GM10266 (cell line): ENCODE data around the gene CAPS.
"Not testable (repeated sequence)": the region's sequence is repeated elsewhere in the genome, so short reads cannot be mapped to it uniquely, and the experiment has no call there.

ENCODE experiments used
- DNase-seq: peaks from one replicate; pipeline ENCODE4 v3.0.0; 2012; ENCODE audit errors: extremely low spot score
- TF ChIP-seq, protein P1 (sequence below): IDR thresholded peaks from 2 replicates; pipeline ENCODE4 v1.5.1; 2012; ENCODE audit warnings: mild to moderate bottlenecking, low read depth; ENCODE audit not compliant: control insufficient read depth, insufficient read depth; ENCODE audit errors: missing control alignments

CAPS gene

DNA sequence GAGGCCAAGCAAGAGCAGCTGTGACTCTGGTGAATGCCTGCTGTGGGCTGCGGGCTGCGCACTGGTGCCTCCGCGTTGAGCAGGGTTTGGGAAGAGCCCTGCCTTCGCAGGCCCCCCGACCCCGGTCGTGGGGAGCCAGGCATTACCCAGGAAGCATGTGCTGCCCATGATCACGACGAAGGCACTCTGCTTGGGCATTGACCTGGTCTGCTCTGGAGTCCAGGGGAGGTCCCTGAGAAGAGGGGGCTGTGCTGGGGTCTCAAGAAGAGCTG, 44.7 kb downstream of the CAPS start:
- no peak for DNase-seq
- TF ChIP-seq, protein P1, sequence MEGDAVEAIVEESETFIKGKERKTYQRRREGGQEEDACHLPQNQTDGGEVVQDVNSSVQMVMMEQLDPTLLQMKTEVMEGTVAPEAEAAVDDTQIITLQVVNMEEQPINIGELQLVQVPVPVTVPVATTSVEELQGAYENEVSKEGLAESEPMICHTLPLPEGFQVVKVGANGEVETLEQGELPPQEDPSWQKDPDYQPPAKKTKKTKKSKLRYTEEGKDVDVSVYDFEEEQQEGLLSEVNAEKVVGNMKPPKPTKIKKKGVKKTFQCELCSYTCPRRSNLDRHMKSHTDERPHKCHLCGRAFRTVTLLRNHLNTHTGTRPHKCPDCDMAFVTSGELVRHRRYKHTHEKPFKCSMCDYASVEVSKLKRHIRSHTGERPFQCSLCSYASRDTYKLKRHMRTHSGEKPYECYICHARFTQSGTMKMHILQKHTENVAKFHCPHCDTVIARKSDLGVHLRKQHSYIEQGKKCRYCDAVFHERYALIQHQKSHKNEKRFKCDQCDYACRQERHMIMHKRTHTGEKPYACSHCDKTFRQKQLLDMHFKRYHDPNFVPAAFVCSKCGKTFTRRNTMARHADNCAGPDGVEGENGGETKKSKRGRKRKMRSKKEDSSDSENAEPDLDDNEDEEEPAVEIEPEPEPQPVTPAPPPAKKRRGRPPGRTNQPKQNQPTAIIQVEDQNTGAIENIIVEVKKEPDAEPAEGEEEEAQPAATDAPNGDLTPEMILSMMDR: no peak

DNA sequence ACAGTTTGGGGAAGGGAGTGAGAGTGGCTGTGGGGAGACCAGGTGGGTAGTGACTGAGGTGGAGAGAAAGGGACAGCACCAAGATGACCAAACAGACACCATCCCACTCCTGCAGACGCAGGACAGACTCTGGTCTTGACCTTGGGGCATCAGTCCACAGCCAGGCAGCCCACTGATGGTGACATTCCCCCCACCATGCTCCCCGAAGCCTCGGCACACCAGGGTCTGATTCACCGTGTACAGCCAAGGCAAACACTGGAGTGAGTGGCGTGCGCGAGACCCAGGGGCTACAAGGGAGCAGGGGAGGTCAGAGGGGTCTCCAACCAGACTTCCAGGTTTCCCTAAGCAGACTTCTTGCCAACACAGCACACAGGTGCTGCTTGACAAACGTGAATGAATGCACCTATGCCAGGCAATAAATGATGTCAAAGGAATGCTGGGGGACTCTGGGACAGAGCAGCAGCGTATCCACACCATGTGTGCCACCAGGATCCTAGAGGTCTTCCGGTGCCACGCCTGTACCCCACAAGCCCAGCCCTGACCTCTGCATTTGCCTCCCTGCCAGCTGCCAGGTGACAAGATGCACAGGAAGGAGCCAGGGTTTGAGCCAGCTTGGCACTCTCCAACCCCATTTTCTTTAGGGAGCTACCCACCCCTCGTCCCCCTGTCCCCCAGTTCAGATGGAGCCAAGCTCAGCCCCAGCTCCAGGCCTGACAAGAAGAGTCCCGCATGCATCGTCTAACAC, 45.4 kb downstream of the CAPS start:
- DNase-seq: no peak
- TF ChIP-seq, protein P1: no peak

DNA sequence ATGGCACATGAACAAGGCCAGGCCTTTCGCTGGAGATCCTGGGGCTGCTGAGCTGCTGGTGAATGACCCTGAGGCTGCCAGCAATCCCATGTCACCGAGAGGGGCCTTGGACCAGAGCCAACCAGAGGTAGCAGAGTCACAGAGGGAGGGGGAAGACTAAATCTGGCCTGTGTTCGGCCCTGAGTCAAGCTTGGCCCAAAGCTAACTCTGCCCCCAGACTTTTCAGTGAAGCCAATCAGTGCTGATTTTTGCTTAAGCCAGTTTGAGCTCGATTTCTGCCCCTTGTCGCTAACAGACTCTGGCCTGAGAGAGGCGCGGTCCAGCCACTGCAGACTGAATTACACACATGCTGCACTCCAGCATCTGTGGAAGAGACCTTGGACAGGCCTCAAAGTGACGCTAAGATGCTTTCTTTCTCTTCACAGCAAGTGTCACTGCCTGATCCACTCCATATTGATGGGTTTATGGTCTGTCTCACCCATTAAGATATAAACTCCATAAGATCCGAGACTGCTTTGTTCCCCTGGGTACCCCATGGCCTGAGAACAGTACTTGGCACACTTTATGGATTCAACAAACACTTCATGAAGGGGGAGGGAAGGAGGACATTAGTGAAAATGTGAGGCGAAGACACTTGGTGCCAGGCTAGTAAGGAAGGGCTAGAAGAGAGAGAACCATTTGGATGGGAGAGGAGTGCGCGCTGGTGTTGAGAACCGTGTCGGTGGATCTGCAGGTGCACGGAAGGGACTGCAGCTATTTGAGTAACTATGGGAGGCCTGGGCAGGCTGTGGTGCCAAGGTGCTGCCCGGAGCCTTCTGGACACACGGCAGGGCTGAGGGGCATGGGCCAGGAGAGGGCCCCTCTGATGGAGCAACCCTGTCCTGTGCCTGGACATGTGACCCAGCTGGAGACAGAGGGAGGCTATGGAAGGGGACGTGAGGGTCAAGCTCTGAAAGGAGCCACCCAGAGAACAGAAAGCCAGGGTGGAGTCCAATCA, 46.2 kb downstream of the CAPS start:
- DNase-seq: no peak
- TF ChIP-seq, protein P1: no peak

DNA sequence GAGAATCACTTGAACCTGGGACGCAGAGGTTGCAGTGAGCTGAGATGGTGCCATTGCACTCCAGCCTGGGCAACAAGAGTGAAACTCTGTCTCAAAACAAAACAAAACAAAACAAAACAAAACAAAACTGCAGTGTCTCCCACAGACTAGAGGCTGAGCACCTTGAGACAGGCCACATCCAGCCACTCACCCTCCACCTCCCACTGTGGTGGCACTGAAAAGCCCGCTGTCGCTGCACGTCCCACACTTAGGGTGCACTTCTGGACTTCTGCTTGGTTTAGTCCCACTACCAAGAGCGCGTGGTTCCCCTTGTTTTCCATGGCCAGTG, 47.6 kb downstream of the CAPS start:
- not testable (repeated sequence) for DNase-seq

DNA sequence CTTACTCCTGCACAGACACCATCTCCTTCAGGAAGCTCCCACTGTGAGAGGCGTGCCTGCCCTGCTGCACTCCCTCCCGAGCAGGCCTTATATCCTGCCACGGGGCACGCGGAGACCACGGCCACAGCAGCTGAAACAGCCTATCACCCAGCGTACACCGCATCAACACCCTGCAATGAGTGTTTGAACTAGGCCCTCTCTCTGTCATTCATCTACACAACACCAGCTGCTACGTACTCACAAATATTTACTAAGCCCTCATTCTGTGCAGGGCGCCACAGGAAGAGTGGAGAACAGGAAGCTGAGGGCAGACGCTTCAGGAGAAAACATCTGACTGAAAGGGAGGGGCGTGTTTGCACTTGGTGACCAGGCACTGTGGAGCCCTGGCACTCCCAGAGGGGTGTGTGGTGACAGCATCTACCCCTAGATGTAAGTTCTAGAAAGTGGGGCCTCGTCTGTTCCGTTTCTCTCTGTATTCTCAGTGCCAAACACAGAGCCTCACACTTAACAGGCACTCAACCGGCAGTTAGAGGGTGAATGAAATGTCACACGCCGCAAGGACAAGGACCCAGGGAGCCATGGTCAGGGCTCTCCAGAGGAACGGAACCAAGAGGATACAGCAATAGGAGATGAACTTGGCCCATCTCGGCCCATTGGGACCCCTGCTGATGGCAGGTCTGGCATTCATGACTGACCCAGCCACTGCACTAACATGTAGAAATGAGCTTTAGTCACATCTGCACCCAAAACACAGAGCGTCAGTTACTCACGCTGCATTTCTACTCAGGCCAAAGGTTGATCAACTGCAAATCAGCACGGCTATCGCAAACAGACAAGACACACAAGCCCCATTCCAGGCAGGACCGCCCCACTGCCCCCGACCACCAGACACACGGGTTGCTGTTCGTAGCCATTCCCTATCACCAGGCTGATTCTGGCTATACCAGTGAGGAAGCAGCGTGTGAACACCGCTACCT, 48.2 kb downstream of the CAPS start:
- TF ChIP-seq, protein P1: no peak

DNA sequence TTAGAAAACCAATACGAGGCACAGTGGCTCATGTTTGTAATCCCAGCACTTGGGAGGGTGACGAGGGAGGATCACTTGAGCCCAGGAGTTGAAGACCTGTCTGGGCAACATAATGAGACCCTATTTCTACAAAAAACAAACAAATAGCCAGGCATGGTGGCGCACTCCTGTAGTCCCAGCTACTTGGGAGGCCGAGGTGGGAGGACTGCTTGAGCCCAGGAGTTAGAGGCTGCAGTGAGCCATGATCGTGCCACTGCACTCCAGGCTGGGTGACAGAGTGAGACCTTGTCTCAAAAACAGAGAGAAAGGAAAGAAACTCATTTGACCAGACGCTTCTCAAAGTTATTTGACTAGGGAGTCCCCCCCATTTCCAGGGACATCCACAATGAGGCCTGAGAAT, 49.2 kb downstream of the CAPS start:
- DNase-seq: not testable (repeated sequence)

More for the DNA sequence above, 48.2 kb downstream of the CAPS start:
- no peak for DNase-seq

DNA sequence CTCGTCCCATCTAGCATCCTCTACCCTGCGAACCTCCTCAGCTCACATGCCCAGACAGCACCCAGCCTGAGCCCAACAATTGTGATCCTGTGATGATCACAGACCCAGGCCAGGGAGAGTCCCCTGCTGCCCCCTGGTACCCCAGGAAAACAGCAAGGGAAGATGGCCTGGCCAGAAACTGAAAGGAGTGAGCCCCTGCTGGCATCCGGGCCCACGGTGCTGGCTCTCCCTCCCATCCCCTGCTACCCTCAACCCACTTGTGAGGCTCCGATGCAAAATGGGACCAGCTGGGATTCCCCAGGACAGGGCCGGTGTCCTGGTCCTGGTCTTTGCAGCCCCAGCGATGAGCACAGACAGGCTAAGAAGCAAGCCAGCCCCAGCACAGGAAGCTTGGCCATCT, 49.8 kb downstream of the CAPS start:
- TF ChIP-seq, protein P1: no peak
- no peak for DNase-seq
